IMR-90 (cell line): ENCODE measurements around the gene F2RL3. TPM values are rescaled to one million over a fixed set of nuclear protein-coding genes. Genes with fewer than 3 reads are reported as not detected.

Source experiments
- ATAC-seq: fragments of 200-7000 bp; cut with Tn5 transposase; 2 replicates; pipeline ENCODE4 v1.9.1; 2020; ENCODE audit warnings: low read depth, mild to moderate bottlenecking, moderate library complexity
- BruUV-seq: library from RNA; stranded (reverse); fragments of 400-500 nt; replicated peaks from 2 replicates; lab custom pipeline; 2021; lab: Mats Ljungman, UMichigan
- CTCF ChIA-PET: fragments of 300-600 bp; formaldehyde crosslinking; extraction: SDS; loops from one replicate; lab custom pipeline; 2021; ENCODE audit warnings: antibody characterized with exemption; lab: Yijun Ruan, JAX
- POLR2A ChIA-PET: fragments of 300-600 bp; sonication (Branson Sonifier 250); formaldehyde crosslinking; loops from one replicate; lab custom pipeline; 2022; ENCODE audit warnings: antibody characterized with exemption; ENCODE audit not compliant: unreplicated experiment; lab: Charles Lee
- DNase-seq: peaks from one replicate; pipeline ENCODE4 v3.0.0; 2013
- H2AFZ ChIP-seq: replicated peaks from 2 replicates; pipeline ENCODE3; 2013; ENCODE audit warnings: low read length, mild to moderate bottlenecking; ENCODE audit not compliant: poor library complexity
- H2AK5ac ChIP-seq: 2 replicates; pipeline ENCODE4 v1.6.1; 2013; ENCODE audit warnings: low read depth, low read length, inconsistent platforms
- H2AK9ac ChIP-seq: replicated peaks from 2 replicates; pipeline ENCODE3; 2013; ENCODE audit warnings: mild to moderate bottlenecking, low read depth, low read length, moderate library complexity; ENCODE audit not compliant: poor library complexity
- H2BK120ac ChIP-seq: 2 replicates; pipeline ENCODE4 v1.6.1; 2013; ENCODE audit warnings: low read depth, low read length, inconsistent platforms
- H2BK15ac ChIP-seq: 3 replicates; pipeline ENCODE4 v1.6.1; 2013; ENCODE audit warnings: low read depth, low read length, inconsistent platforms
- H2BK20ac ChIP-seq: 2 replicates; pipeline ENCODE4 v1.6.1; 2013; ENCODE audit warnings: low read depth, mild to moderate bottlenecking, inconsistent platforms, low read length, moderate library complexity
- H2BK5ac ChIP-seq: 2 replicates; pipeline ENCODE4 v1.6.1; 2013; ENCODE audit warnings: mild to moderate bottlenecking, low read depth, low read length, inconsistent platforms; ENCODE audit not compliant: poor library complexity, severe bottlenecking
- H3K14ac ChIP-seq: replicated peaks from 2 replicates; pipeline ENCODE4 v1.6.1; 2013; ENCODE audit warnings: low read depth, low read length, inconsistent platforms
- H3K18ac ChIP-seq: 2 replicates; pipeline ENCODE4 v1.6.1; 2013; ENCODE audit warnings: low read depth, low read length, control low read depth
- H3K23ac ChIP-seq: 2 replicates; pipeline ENCODE4 v1.6.1; 2013; ENCODE audit warnings: low read depth, low read length, inconsistent platforms
- H3K27ac ChIP-seq: 2 replicates; pipeline ENCODE4 v1.5.1; 2013; ENCODE audit warnings: mild to moderate bottlenecking, control low read depth, low read length; ENCODE audit not compliant: insufficient read depth
- H3K27me3 ChIP-seq: 2 replicates; pipeline ENCODE4 v1.6.1; 2013; ENCODE audit warnings: low read length; ENCODE audit not compliant: control insufficient read depth, insufficient read depth
- H3K36me3 ChIP-seq: 2 replicates; pipeline ENCODE4 v1.6.1; 2013; ENCODE audit warnings: low read length, mixed read lengths; ENCODE audit not compliant: control insufficient read depth, insufficient read depth
- H3K4ac ChIP-seq: 2 replicates; pipeline ENCODE4 v1.6.1; 2013; ENCODE audit warnings: low read depth, low read length, inconsistent platforms
- H3K4me1 ChIP-seq: 2 replicates; pipeline ENCODE4 v1.6.1; 2013; ENCODE audit warnings: low read length, mixed read lengths; ENCODE audit not compliant: control insufficient read depth, insufficient read depth
- H3K4me2 ChIP-seq: 2 replicates; pipeline ENCODE4 v1.6.1; 2013; ENCODE audit warnings: low read depth, mild to moderate bottlenecking, control low read depth, low read length, moderate library complexity
- H3K4me3 ChIP-seq: 2 replicates; pipeline ENCODE4 v1.5.1; 2013; ENCODE audit warnings: low read depth, mild to moderate bottlenecking, control low read depth, low read length, moderate library complexity; ENCODE audit not compliant: insufficient read depth
- H3K56ac ChIP-seq: 2 replicates; pipeline ENCODE4 v1.6.1; 2013; ENCODE audit warnings: low read length, inconsistent platforms; ENCODE audit not compliant: insufficient read depth; ENCODE audit errors: extremely low read depth
- H3K79me1 ChIP-seq, 2 experiments: 2 replicates each; pipeline ENCODE4 v1.6.1; 2013; ENCODE audit warnings: low read length in 2 of 2, inconsistent platforms in 1 of 2, low read depth in 1 of 2
- H3K9ac ChIP-seq: 2 replicates; pipeline ENCODE4 v1.6.1; 2013; ENCODE audit warnings: low read depth, low read length, control low read depth
- H3K9me1 ChIP-seq: 2 replicates; pipeline ENCODE4 v1.6.1; 2013; ENCODE audit warnings: low read length, inconsistent platforms; ENCODE audit not compliant: insufficient read depth
- H3K9me3 ChIP-seq: 2 replicates; pipeline ENCODE4 v1.6.1; 2013; ENCODE audit warnings: low read length; ENCODE audit not compliant: control insufficient read depth, insufficient read depth
- H4K20me1 ChIP-seq: 2 replicates; pipeline ENCODE4 v1.6.1; 2013; ENCODE audit warnings: low read length, inconsistent platforms; ENCODE audit not compliant: insufficient read depth
- H4K5ac ChIP-seq: 2 replicates; pipeline ENCODE4 v1.6.1; 2013; ENCODE audit warnings: mild to moderate bottlenecking, low read depth, low read length, control low read depth
- H4K8ac ChIP-seq, 2 experiments: 2 replicates each; pipeline ENCODE4 v1.6.1; 2013; ENCODE audit warnings: low read depth in 2 of 2, low read length in 2 of 2, control low read depth in 1 of 2, inconsistent platforms in 1 of 2
- H4K91ac ChIP-seq: 2 replicates; pipeline ENCODE4 v1.6.1; 2013; ENCODE audit warnings: low read depth, low read length, inconsistent platforms; ENCODE audit not compliant: insufficient read depth
- BHLHE40 ChIP-seq: fragments of 150-350 bp; IDR thresholded peaks from 2 replicates; pipeline ENCODE4 v1.6.1; 2016; ENCODE audit warnings: mild to moderate bottlenecking, low read depth, low read length
- CEBPB ChIP-seq: IDR thresholded peaks from 2 replicates; pipeline ENCODE4 v1.6.1; 2012; ENCODE audit warnings: low read depth, low read length, improper control_type of control experiment
- CHD1 ChIP-seq: IDR thresholded peaks from 2 replicates; pipeline ENCODE4 v1.6.1; 2012; ENCODE audit warnings: low read depth, low read length, improper control_type of control experiment
- MAFK ChIP-seq: IDR thresholded peaks from 2 replicates; pipeline ENCODE4 v1.6.1; 2012; ENCODE audit warnings: low read depth, low read length, improper control_type of control experiment
- MXI1 ChIP-seq: IDR thresholded peaks from 2 replicates; pipeline ENCODE4 v1.6.1; 2012; ENCODE audit warnings: low read depth, mild to moderate bottlenecking, low read length, moderate library complexity, borderline replicate concordance
- NFE2L2 ChIP-seq: fragments of 150-350 bp; IDR thresholded peaks from 2 replicates; pipeline ENCODE4 v1.6.1; 2016; ENCODE audit warnings: low read depth, mild to moderate bottlenecking, low read length
- RAD21 ChIP-seq: IDR thresholded peaks from 2 replicates; pipeline ENCODE4 v1.6.1; 2012; ENCODE audit warnings: low read length, improper control_type of control experiment
- RCOR1 ChIP-seq: IDR thresholded peaks from 2 replicates; pipeline ENCODE4 v1.6.1; 2012; ENCODE audit warnings: mild to moderate bottlenecking, low read length, improper control_type of control experiment; ENCODE audit not compliant: insufficient replicate concordance
- RFX5 ChIP-seq: IDR thresholded peaks from 2 replicates; pipeline ENCODE4 v1.8.0; 2012; ENCODE audit warnings: low read depth, mild to moderate bottlenecking, low read length, moderate library complexity
- SMC3 ChIP-seq: fragments of 150-350 bp; IDR thresholded peaks from 2 replicates; pipeline ENCODE4 v1.6.1; 2016; ENCODE audit warnings: low read depth, mild to moderate bottlenecking, antibody characterized with exemption, low read length, moderate library complexity
- WGBS, 2 experiments: methylation state at CpG; one replicate each; pipeline versions ENCODE4 v1.1.5 to v1.1.7; 2013; ENCODE audit warnings: missing lambda C conversion rate in 2 of 2; ENCODE audit not compliant: insufficient read length in 1 of 2; ENCODE audit errors: extremely low coverage in 2 of 2; 5-methylcytosine and 5-hydroxymethylcytosine counted together
- dilution Hi-C: fragments of 300-500 bp; cut with HindIII; formaldehyde crosslinking; loops from one replicate; pipeline ENCODE4 v1.14.3; 2018; ENCODE audit warnings: low sequenced_read_pairs; ENCODE audit not compliant: unreplicated experiment
- in situ Hi-C: fragments of 300-500 bp; cut with MboI; formaldehyde crosslinking; loops from 3 replicates; pipeline ENCODE4 v1.14.3; 2019; ENCODE audit warnings: low sequenced_read_pairs, inconsistent platforms, mixed read lengths
- intact Hi-C: fragments of 100-400 bp; cut with micrococcal nuclease; formaldehyde crosslinking; loops from 2 replicates; pipeline ENCODE4 v1.10.0; 2022
- polyA plus RNA-seq, 3 experiments: library from polyadenylated mRNA; depleted of rRNA; stranded (reverse); fragments of >200 nt; gene quantifications; 2 replicates each; pipeline ENCODE4 v1.2.3, GENCODE V29; 2012; ENCODE audit warnings: low replicate concordance in 1 of 3
- total RNA-seq: library from RNA; depleted of rRNA; stranded (reverse); fragments of >200 nt; gene quantifications from 2 replicates; pipeline ENCODE4 v1.2.3, GENCODE V29; 2012
- TF ChIP-seq, protein P1 (sequence below): conservative IDR thresholded peaks from 2 replicates; pipeline ENCODE4 v1.5.1; 2012; ENCODE audit warnings: mild to moderate bottlenecking, low read depth, low read length, improper control_type of control experiment
- TF ChIP-seq, protein P2 (sequence below): fragments of 150-350 bp; IDR thresholded peaks from 2 replicates; pipeline ENCODE4 v1.6.1; 2017; ENCODE audit warnings: mild to moderate bottlenecking, antibody characterized with exemption, low read length, low read depth
- TF ChIP-seq, protein P3 (sequence below): fragments of 150-350 bp; IDR thresholded peaks from 2 replicates; pipeline ENCODE4 v1.6.1; 2016; ENCODE audit warnings: low read depth, mild to moderate bottlenecking, low read length, moderate library complexity, borderline replicate concordance

F2RL3 gene
- total and polyA plus RNA-seq, 2 of the 4 experiments (the other 2 are of a cell fraction), result 0.03 TPM; not detected in 1

DNA sequence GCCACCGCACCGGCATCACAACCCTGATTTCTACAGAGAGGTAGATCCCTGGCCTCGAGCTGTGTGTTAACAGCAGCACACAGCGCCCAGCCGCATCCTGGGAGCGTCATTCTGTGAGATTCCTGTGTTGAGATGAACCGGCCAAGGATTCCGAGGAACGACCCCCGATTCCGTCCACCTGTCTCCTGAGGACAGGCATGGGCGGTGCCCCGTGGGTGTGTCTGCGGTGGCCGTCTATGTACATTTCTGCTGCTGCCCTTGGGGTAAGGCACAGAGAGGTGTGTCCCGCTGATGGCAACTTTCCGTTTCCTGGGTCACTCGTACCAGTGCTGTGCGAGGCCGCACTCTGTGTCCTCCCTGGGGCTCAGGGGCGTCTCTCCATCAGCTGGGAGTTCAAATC is 16.1 kb upstream of the F2RL3 start:
- Histone ChIP-seq H3K18ac (no peak overlapping the region), H3K4me2 (no peak overlapping the region), H4K20me1 (peaks cover 29% of the 10 kb centered on the region), H2AK5ac (no peak overlapping the region), H4K91ac (no peak overlapping the region), H3K56ac (no peak overlapping the region), H4K8ac (no peak overlapping the region), H3K4me1 (no peaks in the 10 kb centered on the region), H3K79me1 (peaks cover 25 to 43% of the 10 kb centered on the region in 2 experiments), H3K27me3 (no peaks in the 10 kb centered on the region), H2BK120ac (no peak overlapping the region), H2BK20ac (no peak overlapping the region), H3K9me3 (no peaks in the 10 kb centered on the region), H2AFZ (peak overlapping the region; percentile 51), H3K27ac (no peak overlapping the region), H2AK9ac (peak overlapping the region; percentile 78), H3K4me3 (no peak overlapping the region), H3K14ac (no peak overlapping the region), H2BK5ac (no peak overlapping the region), H3K9me1 (0 out of 2 replicates have a peak, but pooled peaks cover 5% of the 10 kb centered on the region), H3K9ac (no peak overlapping the region), H3K36me3 (peaks cover 76% of the 10 kb centered on the region), H3K4ac (no peak overlapping the region), H3K23ac (no peak overlapping the region), H2BK15ac (no peak overlapping the region), H4K5ac (no peak overlapping the region)
- no peak for DNase-seq
- TF ChIP-seq RFX5 (no peak), MAFK (no peak), BHLHE40 (no peak), RAD21 (no peak), SMC3 (no peak), CEBPB (no peak), CHD1 (no peak), MXI1 (no peak), RCOR1 (no peak), NFE2L2 (no peak)
- TF ChIP-seq, protein P1, sequence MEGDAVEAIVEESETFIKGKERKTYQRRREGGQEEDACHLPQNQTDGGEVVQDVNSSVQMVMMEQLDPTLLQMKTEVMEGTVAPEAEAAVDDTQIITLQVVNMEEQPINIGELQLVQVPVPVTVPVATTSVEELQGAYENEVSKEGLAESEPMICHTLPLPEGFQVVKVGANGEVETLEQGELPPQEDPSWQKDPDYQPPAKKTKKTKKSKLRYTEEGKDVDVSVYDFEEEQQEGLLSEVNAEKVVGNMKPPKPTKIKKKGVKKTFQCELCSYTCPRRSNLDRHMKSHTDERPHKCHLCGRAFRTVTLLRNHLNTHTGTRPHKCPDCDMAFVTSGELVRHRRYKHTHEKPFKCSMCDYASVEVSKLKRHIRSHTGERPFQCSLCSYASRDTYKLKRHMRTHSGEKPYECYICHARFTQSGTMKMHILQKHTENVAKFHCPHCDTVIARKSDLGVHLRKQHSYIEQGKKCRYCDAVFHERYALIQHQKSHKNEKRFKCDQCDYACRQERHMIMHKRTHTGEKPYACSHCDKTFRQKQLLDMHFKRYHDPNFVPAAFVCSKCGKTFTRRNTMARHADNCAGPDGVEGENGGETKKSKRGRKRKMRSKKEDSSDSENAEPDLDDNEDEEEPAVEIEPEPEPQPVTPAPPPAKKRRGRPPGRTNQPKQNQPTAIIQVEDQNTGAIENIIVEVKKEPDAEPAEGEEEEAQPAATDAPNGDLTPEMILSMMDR, result no peak
- TF ChIP-seq, protein P2, sequence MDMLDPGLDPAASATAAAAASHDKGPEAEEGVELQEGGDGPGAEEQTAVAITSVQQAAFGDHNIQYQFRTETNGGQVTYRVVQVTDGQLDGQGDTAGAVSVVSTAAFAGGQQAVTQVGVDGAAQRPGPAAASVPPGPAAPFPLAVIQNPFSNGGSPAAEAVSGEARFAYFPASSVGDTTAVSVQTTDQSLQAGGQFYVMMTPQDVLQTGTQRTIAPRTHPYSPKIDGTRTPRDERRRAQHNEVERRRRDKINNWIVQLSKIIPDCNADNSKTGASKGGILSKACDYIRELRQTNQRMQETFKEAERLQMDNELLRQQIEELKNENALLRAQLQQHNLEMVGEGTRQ, result no peak
- TF ChIP-seq, protein P3, sequence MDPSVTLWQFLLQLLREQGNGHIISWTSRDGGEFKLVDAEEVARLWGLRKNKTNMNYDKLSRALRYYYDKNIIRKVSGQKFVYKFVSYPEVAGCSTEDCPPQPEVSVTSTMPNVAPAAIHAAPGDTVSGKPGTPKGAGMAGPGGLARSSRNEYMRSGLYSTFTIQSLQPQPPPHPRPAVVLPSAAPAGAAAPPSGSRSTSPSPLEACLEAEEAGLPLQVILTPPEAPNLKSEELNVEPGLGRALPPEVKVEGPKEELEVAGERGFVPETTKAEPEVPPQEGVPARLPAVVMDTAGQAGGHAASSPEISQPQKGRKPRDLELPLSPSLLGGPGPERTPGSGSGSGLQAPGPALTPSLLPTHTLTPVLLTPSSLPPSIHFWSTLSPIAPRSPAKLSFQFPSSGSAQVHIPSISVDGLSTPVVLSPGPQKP, result no peak
- ATAC-seq, result no peak
- in situ Hi-C loops, result no loop called here
- dilution Hi-C loops, result no loop called here
- 96% methylated on average over 12 of the region's 21 CpGs; no CpG with 5 or more reads in 1 of the 2 experiments for WGBS, 2 experiments
- POLR2A ChIA-PET, result no interaction called here
- CTCF ChIA-PET, result no interaction called here
- intact Hi-C loops, result no loop called here
- BruUV-seq, result no TSS peak
